NOMO-1 (cell line): ENCODE measurements around the gene NES.
A peak's percentile ranks its signal among the peaks of the same experiment; 100 is the strongest.

Experiments
- DNase-seq, 2 experiments: peaks; one replicate each; lab custom pipeline; 2025; ENCODE audit not compliant: unreplicated experiment in 2 of 2; lab: John Stamatoyannopoulos, UW

NES gene

GRCh38 chr1:156664767-156665411 lies 12.3 kb downstream of the NES start:
- peak; percentile 55 to 72 for DNase-seq

GRCh38 chr1:156664046-156664766 lies 13.0 kb downstream of the NES start:
- no peak for DNase-seq

- no peak for DNase-seq
These were observed 14.0 kb downstream of the NES start for GRCh38 chr1:156663178-156663577.

DNA sequence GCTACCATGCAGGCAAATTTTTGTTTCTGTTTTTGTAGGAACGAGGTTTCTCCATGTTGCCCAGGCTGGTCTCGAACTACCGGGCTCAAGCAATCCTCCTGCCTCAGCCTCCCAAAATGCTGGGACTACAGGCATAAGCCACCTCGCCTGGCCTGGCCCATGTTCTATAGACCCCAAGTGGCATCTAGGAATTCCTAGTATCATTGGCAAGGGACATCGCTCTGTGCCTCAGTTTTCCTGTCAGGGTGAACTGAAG lies 14.5 kb downstream of the NES start:
- DNase-seq: no peak

DNA sequence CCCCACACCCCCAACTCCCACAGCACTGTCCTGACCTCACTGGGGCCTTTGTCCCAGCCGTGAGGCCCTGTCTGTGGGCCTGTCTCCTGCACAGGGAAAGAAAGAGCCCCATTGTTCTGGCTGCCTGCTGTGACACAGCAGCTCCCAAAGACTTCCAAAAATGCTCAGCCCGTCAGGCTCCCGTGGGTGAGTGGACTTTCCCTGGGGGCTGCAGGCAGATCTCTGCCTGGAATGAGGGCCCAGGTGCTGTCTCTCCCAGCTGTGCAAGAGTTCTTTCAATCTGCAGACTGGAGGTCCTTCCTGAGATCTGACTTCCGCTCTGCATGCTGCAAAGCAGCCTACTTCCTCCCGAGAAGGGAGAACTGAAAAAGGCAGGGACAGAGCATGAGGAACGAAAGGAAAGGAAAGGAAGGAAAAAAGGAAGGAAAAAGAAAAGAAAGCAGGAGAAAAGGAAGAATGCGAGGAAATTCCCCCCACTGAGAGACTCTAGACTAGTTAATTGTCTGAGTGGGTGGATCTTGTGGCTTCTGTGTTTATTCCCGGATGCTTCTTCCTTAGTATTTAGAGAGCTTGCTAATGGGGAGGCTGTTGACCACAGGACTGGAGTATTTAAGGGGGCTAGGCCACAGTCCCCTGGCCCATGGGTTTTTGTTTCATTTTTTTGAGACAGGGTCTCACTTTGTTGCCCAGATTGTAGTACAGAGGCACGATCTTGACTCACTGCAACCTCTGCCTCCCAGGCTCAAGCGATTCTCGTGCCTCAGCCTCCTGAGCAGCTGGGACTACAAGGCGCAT lies 15.0 kb downstream of the NES start:
- peak in 1 of 2 experiments; percentile 16 for DNase-seq

DNA sequence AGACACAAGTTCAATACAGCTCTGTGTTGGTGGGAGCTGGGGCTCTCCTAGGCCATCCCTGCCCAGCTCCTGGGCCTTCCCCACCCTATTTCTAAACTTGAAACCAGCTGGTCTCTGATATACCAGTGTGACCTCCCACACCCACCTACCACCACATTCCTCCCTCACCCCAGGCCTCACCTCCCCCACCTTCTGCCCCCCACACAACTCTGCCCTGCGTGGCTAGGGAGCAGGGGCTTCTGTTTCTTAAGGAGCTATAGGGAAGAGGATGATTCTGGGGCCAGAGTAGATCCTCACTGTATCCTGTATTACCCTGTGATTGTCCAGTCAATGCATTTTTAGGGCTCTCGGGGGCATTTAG lies 16.5 kb downstream of the NES start:
- DNase-seq: no peak

- DNase-seq: peak; percentile 93 to 96
These were observed 17.0 kb downstream of the NES start for GRCh38 chr1:156659988-156660751.

- DNase-seq: no peak
These were observed 17.6 kb downstream of the NES start for GRCh38 chr1:156659661-156659987.

GRCh38 chr1:156658945-156659574 lies 18.1 kb downstream of the NES start:
- no peak for DNase-seq

DNA sequence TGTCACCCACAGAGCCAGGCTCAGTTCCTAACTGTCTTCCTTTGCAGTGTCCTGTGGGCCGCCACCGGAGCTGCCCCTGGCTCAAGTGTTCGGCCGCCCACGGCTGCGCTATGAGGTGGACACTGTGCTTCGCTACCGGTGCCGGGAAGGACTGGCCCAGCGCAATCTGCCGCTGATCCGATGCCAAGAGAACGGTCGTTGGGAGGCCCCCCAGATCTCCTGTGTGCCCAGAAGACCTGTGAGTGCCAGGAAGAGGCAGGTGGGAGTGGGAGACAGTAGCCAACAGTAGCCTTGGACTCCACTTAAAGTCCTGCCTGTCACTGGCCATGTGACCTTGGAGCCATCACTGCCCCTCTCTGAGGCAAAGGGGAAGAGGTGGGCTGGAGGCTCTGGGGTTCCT lies 18.7 kb downstream of the NES start:
- no peak for DNase-seq

DNA sequence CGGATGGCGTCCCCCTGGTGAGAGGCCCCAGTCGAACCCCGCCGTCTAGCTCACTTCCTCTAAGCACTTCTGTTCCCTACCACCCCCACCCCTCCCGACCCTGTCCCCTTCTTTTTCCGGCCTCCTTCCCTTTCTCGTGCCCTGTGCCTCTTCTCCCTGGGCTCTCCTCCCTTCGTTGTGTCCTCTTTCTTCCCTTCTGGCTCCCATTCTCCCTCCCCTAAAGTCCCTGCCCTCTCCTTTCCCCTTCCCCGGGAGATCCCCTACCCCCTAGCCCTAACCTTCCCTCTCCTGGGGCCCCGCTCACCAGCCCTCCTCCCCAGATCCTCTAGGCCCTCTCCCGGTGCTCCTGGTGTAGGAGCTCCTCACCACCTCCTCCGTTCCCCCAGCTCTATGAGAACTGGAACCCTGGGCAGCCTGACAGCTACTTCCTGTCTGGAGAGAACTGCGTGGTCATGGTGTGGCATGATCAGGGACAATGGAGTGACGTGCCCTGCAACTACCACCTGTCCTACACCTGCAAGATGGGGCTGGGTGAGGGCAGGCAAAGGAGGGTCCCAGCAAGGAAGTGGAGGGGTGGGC lies 19.4 kb downstream of the NES start:
- no peak for DNase-seq

DNA sequence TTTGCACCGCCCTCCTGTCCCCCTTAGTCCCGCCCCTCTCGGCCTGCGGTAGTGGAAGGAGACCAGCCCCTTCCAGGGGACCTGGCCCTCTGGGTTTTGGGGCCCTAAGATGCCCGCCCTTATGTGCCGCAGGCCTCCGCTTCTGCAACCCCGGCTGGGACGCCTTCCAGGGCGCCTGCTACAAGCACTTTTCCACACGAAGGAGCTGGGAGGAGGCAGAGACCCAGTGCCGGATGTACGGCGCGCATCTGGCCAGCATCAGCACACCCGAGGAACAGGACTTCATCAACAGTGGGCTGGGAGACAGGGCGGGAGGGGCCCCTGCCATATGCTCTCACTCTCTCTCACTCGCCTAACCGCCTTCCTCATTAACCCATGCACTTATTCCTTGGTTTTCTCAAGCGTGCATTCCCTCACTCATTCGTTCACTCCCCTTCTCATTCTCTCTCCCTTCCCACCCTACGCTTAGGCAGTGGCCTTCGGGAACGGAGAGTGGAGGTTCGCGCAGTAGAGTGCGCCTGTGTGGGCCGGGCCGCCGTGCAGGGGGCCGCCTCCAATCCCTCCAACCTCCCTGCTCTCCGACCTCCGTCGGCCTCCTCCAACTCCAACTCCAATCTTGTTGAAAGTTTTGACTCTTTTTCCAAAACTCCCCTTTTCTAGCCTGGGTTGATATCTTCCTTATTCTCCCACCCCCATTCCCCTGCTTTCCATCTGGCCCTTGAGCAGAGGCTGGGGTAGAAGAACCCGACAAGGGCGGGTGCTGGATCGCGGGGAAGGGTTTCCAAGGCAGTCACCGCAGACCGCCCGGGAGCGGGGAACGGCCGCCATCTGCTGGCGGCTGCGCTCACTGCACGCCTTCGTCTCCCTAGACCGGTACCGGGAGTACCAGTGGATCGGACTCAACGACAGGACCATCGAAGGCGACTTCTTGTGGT lies 20.1 kb downstream of the NES start:
- DNase-seq: peak in 1 of 2 experiments; percentile 30

- no peak for DNase-seq
These were observed 21.2 kb downstream of the NES start for GRCh38 chr1:156655904-156656516.

DNA sequence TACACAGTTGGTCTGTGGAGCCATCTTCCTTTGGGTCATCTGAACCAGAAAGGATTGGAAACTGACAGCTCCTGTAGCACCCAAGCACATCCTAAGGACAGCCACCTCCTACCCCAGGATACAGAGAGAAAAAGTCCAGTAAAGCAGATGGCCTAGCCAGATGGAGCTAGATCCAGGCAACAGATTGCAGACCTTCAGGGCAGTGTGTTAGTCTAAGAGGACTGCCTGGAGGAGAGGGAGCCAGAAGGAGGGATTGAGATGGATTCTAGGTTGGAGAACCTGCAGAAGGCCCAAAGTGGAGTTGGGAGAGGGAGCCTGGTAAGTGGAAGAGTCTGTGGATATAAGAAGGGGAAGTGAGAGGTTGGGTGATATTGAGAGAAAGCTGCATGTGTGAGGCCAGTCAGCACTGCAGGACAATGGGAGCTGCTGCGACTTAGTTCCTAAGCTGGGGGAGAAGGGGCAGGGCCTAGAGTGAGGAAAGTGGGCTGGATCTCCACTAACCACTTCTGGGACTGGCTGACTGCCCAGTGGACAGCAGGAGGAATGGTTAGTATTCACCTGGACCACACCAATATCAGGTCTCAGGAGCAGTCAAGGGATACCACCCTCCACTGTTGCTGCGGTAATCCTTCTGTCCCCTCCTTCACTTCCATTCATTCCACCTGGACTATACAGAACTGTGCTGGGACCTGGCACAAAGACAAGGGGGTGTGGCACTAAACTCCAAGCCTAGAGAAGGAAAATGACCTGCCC lies 21.9 kb downstream of the NES start:
- DNase-seq: no peak

GRCh38 chr1:156654700-156655099 lies 22.5 kb downstream of the NES start:
- no peak for DNase-seq

GRCh38 chr1:156652992-156653355 lies 24.2 kb downstream of the NES start:
- no peak for DNase-seq

- DNase-seq: no peak
These were observed 24.8 kb downstream of the NES start for GRCh38 chr1:156652131-156652991.

DNA sequence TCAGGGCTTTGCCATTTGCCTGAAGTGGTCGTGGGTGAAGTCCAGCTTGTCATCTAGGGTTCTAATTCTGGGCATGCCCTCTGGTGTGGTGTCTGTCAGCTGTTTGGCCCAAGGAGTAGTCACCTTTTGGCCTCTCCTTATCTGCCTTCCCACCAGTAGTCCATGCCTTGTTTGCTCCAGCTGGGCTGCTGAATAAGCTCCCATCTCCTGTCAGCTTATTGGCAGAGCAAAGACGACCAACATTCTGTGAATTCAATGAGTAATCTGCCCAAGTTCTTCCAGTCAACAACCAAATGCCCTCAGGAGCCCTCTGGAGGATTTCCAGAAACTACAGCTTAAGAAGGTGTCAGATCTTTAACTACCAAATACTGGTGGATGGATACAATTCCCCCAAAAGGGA lies 28.3 kb downstream of the NES start:
- no peak for DNase-seq
